Neural progenitor cell (in vitro differentiated cells): ENCODE results near the gene KLF1.

ENCODE experiments used
- EZH2 ChIP-seq: fragments of 200-600 bp; sonication (generic); IDR thresholded peaks from 2 replicates; pipeline ENCODE4 v1.6.1; 2017; ENCODE audit warnings: antibody characterized with exemption, mild to moderate bottlenecking, moderate library complexity
- TF ChIP-seq, protein P1 (sequence below): fragments of 200-600 bp; sonication (generic); IDR thresholded peaks from 2 replicates; pipeline ENCODE4 v1.5.1; 2017; ENCODE audit warnings: antibody characterized with exemption, mild to moderate bottlenecking

DNA sequence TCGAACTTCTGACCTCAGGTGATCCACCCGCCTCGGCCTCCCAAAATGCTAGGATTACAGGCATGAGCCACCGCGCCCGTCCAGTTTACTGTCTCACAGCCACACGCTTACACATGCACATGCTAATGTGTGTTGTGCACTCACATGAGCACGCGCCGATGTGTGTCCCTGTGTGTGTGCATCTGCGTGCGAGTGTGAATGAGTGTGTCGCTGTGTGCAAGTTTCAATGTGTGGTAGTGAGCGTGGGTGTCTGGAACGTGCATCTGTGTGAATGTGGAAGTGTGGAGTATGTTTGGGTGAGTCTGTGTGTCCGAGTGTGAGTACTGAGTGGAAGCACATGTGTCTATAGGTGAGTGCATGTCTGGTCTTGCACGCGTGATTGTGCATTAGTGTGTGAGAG lies 44.5 kb downstream of the KLF1 start:
- TF ChIP-seq, protein P1, sequence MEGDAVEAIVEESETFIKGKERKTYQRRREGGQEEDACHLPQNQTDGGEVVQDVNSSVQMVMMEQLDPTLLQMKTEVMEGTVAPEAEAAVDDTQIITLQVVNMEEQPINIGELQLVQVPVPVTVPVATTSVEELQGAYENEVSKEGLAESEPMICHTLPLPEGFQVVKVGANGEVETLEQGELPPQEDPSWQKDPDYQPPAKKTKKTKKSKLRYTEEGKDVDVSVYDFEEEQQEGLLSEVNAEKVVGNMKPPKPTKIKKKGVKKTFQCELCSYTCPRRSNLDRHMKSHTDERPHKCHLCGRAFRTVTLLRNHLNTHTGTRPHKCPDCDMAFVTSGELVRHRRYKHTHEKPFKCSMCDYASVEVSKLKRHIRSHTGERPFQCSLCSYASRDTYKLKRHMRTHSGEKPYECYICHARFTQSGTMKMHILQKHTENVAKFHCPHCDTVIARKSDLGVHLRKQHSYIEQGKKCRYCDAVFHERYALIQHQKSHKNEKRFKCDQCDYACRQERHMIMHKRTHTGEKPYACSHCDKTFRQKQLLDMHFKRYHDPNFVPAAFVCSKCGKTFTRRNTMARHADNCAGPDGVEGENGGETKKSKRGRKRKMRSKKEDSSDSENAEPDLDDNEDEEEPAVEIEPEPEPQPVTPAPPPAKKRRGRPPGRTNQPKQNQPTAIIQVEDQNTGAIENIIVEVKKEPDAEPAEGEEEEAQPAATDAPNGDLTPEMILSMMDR = no peak
- TF ChIP-seq EZH2 = no peak
